ENCODE results near the gene DCDC1.

Gene DCDC1

GRCh38 chr11:31102875-31103274 is 266.7 kb downstream of the DCDC1 start:
- DNase-seq (ENCODE audit: low spot score): no peak

DNA sequence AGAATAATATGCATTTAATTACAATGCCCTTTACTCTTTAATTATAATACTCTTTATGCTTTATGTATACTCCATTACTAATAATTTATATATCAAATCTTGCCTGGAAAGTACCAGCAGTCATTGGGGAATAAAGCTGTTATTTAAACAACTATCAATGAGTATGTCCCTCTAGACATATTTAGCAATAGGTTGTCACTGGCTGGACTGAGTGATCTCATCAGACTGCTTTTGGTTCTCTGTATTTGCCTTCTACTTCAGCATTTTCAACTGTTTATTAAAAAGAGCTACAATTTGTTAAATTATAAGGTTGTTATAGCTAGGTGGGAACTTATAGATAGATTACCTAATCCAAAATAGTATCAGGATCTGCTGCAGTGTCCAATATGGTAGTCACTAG is 267.2 kb downstream of the DCDC1 start:
- DNase-seq (ENCODE audit: low spot score): no peak

DNA sequence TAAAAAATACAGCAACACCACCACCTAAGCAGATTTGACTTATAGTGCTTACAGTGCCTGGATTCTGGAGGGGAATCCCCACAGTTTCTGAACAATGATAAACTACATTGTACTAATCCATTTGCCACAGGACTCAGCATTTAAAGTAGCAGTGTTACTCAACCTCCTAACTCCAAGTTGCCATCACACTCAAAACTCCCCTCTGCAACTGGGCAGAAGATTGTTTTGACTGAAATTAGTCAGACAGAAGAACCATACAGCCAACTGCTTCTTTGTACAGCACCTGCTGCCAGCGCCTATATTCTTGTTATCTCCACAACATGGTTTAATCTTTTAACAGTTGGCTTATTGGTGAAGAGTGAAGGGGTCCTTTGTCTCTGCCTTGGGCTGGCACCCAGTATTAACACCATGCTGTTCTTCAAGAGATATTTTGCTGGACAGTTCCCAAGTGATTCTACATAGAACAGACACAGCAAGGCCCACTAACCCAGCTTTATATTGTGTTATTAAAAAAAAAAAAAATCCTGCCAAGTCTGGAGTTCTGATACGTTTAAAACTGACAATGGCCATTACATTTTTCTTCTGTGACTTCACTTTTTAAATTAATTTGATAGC is 273.2 kb downstream of the DCDC1 start:
- DNase-seq (ENCODE audit: low spot score): no peak

DNA sequence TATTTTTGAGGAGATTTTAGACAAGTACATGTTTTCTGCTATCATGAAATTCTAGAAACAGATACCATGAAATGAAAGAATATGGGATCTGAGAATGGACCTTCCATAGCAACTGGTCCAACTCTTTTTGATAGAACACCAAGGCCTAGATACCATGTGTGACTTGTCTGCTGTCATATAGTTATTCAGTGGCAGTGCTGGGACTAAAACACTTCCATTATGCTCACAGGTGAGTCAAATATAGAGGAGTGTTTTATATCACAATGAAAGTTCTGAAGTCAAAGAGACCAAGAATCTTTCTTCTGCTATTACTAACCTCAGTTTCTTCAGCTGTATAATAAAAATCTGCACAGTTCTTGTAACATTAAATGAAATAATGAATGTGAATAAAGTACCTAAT is 276.9 kb downstream of the DCDC1 start:
- DNase-seq (ENCODE audit: low spot score): no peak

DNA sequence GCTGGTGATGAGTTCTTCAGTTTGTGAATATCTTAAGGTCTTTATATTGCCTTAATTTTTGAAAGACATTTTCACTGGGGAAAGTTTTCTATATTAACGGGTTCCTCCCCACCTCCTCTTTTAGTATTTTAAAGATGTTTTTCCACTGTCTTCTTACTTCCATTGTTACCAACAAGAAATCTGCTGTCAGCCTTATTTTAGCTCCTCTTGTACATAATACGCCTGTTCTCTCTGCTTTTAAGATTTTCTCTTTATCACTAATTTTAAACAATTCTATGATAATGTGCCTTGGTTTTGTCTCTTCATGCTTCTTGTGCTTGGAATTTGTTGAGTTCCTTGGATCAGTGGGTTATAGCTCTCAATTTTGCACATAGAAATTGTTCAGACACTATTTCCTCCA is 280.4 kb downstream of the DCDC1 start:
- DNase-seq (ENCODE audit: low spot score): no peak

GRCh38 chr11:31069447-31070205 is 299.9 kb downstream of the DCDC1 start:
- DNase-seq (ENCODE audit: low spot score): no peak

GRCh38 chr11:31060880-31061279 is 308.7 kb downstream of the DCDC1 start:
- no peak for DNase-seq (ENCODE audit: low spot score)

DNA sequence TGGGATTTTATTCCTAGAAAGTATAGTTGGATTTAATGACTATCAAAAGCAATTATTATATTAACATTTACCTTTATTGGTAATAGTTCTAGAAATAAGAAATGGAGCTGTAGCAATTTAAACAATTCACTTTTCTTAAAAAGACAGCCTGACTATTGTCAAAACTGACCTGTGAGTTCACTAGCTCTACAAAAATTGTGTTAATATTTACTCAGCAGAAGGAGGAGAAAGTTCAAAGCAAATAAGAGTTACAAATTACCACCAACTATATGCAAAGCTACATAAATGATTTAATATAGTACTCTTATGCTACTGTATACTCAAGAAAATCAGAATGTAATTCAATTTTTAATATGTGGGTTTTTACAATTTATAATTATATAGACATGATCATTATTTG is 310.0 kb downstream of the DCDC1 start:
- DNase-seq (ENCODE audit: low spot score): no peak

DNA sequence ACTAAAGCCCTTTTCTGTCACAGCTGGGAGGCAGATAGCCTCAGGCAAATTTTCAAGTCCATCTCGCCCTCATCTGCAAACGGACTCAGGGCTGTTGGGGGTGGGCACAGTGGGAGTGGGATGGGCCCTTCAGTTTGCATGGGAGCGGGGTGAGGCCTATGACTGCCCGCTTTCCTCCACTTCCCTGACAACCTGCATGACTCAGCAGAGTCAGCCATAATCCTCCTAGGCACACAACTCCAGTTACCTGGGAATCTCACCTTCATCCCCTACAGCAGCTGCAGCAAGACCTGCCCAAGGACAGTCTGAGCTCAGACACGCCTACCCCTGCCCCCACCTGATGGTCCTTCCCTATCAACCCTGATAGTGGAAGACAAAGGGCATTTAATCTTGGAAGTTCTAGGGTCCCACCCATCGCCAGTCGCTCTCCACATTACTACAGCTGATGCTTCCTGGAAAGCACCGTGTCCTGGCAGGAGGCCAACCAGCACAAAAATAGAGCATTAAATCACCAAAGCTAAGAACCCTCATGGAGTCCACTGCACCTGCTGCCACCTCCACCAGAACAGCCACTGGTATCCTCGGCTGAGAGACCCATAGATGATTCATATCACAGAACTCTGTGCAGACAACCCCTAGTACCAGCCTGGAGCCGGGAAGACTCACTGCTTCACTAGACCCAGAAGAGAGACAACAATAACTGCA is 319.3 kb downstream of the DCDC1 start:
- DNase-seq (ENCODE audit: low spot score): no peak

DNA sequence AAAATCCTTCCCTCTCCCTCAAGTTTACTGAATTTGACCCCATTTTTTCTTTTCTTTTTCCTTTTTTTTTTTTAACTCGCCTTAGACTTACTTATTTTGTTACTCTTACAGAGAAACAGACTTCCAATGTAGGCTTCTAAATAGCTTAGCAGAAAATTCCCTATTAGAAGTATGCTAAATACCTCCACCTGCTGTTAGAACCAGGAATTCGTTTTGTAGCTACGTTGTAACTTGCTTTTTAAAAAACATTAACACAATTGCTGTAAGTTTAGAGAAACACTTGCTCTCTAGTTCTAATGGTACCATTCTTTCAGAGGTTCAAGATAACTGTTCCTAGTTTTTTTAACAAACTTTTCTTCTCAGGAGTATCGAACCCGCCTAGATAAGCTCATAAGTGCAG is 324.2 kb downstream of the DCDC1 start:
- DNase-seq (ENCODE audit: low spot score): no peak

DNA sequence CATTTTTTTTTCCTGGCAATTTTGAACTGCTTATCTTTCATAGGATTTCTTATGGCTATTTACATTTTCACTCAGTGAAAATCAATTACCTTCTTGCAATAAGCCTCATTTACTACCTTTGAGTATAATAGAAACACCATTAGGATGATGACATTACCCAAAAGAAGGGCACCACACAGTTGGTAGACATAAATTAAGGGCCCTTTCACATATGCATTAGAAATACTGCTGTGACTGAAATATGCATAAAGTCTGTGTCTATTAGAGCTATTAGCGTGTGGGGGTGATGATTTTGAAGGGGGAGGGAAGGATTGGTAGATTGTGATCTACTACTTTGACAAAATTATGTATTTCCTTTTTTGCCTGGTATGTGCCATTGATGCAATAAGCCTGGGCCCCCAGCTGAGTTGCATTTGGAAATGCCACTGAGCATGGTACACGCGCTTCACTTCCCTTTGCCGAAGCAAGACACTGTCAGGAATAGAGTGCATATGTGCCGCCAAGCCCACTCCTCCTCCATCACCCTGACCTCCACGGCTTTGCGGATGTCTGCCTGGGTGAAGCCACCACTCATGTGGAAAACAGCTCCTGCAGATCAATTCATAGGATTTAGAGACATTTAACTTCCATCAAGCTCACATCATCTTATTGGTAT is 339.3 kb downstream of the DCDC1 start:
- DNase-seq (ENCODE audit: low spot score): no peak

GRCh38 chr11:31026315-31026714 is 343.2 kb downstream of the DCDC1 start:
- DNase-seq (ENCODE audit: low spot score): no peak

DNA sequence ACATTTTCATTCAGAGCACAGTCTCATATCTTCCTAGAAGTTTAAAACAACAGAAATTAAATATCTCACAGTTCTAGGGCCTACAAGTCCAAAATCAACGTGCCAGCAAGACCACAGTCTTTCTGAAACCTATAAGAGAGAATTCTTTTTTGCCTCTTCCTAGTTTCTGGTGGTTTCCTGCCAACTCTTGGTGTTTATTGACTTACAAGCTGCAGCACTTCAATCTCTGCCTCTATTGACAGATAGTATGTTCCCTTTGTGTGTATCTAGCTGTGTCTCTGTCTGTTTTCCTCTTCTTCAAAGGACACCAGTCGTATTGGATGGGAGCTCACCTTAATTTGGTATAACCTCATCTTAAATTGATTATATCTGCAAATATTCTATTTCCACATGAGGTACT is 347.5 kb downstream of the DCDC1 start:
- DNase-seq (ENCODE audit: low spot score): no peak

DNA sequence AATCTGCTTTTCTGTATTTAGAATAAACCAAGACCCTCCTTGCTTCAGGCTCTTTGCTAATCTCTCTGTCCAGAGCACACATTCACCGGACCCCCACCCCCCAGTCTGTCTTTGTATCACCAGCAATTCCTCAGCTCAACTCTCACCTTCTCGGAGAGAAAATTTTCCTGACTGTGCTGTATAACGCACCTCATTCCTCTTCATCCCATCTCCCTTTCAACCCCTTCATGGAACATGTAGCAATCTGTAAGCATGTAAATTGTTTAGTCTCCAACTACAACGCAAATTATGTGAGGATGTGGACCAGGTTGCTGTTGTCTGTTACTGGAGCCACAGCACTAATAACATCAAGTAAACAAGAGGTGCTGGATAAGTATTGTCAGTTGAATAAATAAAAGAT is 349.8 kb downstream of the DCDC1 start:
- no peak for DNase-seq (ENCODE audit: low spot score)

DNA sequence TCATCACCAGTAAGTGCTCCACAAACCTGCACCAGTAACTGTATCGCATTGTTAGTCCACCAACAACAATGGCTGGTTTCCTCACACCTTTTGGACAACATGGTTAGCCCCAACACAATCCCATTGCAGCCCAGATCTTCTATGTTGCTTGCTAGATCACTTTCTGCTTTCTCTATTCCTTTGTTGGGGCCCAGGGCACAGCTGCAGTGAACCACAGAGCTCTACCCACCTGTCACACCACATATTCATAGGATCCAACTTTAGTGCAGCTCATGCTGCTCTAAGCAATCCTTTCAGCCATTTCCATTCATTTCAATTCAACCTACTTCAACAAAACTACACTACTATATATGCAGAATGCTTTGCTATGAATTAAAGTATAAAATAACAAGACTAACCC is 364.3 kb downstream of the DCDC1 start:
- no peak for DNase-seq (ENCODE audit: low spot score)

- DNase-seq (ENCODE audit: low spot score): no peak
These were observed 368.1 kb downstream of the DCDC1 start for GRCh38 chr11:31001427-31001826.

DNA sequence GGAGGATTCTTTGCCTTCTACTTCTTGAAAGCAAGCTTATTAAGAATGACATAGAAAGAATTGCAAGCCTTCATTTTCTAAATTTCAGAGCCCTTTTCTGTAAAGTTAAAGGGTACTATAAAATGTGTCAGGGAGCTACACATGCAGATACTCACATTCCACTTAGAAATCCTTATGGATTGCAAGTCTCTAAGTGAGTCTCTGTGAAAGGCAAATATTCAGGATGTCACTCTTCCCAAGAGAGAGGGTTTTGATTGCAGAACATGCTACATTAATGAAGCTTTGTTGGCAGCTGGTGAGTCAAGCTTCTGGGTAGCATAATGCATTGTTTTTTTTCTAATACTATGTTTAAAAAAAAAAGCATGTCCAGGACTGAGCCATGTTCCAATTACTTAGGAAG is 369.2 kb downstream of the DCDC1 start:
- DNase-seq (ENCODE audit: low spot score): no peak

DNA sequence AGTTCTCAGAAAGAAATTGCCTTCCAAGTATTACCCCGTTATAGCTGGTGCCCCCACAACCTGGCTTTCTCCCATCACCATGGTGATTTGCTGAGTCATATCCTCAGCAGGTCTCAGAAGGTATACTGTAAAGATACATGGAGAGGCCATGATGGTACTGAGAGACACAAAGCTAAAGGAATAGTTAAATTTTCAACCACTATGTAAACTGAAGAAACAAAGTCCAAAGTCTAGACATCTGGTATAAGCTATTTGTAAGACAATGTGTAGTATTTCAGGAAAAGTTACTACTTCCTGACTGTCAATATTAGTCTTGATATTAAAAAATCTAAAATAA is 377.1 kb downstream of the DCDC1 start:
- no peak for DNase-seq (ENCODE audit: low spot score)

DNA sequence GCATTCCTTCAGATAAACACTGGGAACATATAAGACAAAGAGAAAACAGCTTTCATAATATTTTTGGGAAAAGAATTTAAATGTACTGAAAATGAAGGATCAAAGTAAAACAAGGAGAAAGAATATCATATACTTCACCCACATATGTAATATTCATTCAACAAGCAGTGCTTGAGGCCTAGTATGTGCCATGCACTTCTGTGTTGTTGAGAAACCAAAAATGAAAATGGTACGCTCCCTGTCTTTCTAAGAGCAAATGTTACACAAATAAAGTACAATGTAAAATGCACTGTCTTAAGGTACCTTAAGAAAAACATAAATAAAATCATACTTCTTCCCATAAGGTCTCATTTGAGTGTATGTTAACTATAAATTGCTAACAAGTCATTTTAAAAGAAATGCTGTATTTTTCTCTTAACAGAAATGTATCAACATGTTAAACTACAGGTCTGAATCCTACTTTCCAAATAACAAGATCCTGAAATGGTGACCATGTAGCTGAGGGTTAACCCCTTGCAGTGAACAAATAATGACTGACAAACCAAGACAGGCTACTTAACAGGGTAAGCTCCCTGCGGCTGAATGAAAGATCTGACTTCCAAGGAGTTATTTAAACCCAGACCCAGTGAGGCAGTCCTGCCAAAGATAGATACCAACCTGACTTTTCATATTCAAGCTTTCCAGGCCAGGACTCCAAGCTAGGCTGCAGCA is 377.6 kb downstream of the DCDC1 start:
- DNase-seq (ENCODE audit: low spot score): no peak

GRCh38 chr11:30991376-30991775 is 378.2 kb downstream of the DCDC1 start:
- no peak for DNase-seq (ENCODE audit: low spot score)

GRCh38 chr11:30990625-30991296 is 378.8 kb downstream of the DCDC1 start:
- no peak for DNase-seq (ENCODE audit: low spot score)

DNA sequence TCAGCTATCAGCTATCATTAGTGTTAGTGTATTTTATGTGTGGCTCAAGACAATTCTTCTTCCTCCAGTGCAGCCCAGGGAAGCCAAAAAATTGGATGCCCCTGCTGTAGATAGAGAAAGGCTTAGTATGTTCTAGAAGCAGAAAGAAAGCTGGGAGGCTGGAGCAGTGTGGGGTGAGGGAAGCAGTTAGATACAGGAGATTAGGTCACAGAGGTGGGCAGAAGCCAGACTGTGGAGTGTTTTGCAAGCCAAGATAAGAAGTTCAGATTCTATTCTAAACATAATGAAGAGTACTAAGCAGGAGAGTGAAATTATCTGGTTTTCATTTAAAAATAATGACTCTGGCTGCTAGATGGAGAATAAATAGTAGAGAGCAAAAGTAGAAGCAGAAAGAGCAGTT is 381.7 kb downstream of the DCDC1 start:
- DNase-seq (ENCODE audit: low spot score): no peak

Data from globus pallidus (tissue), 1 donor.